ENCODE results near the gene NHS.

GRCh38 chrX:17743913-17744312 is 368.9 kb downstream of the NHS start:
- no peak for TF ChIP-seq CTCF (IDR thresholded peaks at IDR 0.05)
- no peak for TF ChIP-seq POLR2A (IDR thresholded peaks at IDR 0.05)
